Ecto neural progenitor cell (in vitro differentiated cells): ENCODE data around the gene PFN3.
"Not testable (repeated sequence)": the region's sequence is repeated elsewhere in the genome, so short reads cannot be mapped to it uniquely, and the experiment has no call there.

Source experiments
- DNase-seq: peaks from one replicate; pipeline ENCODE4 v3.0.0-alpha.2; 2018; ENCODE audit warnings: low spot score

Gene PFN3

DNA sequence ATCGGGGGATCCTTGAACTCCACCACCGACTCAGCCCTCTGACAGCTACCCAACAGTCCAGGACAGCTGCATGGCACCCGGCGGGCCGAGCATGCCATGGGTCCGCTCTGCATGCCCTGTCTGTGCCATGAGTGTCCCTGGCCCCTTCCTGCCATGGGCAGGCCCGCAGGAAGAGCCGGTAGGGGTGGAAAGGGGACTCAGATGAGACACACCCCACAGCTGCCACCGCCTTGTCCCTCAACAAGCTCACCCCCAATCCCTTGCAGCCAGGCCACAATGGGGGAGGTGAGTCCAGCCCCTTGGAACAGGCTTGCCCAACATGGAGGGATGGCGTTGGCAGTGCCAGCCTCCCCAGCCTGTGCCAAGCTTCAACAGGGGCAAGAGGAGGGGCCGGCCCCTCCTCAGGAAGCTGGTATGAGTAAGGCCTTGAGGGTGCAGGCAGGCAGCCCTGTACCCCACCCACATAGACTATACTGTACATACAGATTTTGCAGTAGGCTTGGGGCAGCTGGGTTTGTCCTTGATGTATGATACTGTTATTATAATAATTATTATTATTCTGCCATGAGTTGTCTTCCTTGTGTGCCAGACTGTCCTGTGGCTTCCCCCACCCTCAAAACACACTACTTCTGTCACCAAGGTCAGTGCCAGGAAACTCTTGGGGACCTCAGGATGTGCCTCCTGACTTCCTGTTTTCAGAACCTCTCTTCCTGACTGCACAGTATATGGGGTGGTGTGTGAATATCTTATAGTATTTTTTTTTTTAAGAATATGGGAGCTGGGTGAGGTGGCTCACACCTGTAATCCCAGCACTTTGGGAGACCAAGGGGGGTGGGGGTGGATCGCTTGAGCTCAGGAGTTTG lies 28.2 kb downstream of the PFN3 start:
- no peak for DNase-seq

DNA sequence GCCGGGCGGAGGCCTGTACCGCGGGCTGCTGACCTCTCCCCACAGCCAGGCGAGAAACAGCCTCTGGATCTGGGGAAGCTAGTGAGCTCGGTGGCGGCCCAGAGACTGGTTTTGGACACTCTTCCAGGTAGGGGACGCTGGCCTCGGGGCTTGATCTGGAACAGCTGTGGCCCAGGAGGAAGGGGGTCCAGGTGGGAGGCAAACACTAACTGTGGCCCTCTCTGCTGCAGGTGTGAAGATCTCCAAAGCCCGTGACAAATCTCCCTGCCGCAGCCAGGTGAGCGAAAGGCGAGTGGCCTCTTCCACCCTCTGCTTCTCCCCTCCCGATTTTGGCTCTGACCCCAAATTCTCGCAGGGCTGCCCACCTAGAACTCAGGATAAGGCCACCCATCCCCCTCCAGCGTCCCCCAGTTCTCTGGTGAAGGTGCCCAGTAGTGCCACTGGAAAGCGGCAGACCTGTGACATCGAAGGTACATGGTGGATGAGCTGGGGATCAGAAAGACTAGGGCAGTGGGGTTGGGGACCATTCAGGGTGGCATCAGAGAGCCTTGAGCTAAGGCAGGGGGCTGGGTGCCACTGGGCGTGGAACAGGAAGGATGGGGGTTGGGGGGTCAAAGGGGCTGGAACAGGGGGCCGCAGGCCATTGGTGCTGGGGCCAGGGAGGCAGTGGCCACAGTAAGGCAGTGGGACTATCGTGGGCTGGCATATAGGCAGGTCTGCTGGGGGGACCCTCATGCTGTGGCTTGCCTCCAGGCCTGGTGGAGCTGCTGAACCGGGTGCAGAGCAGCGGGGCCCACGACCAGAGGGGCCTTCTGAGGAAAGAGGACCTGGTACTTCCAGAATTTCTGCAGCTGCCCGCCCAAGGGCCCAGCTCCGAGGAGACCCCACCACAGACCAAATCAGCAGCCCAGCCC lies 29.1 kb downstream of the PFN3 start:
- no peak for DNase-seq

GRCh38 chr5:177370488-177371119 lies 29.9 kb downstream of the PFN3 start:
- DNase-seq = peak; percentile 98

DNA sequence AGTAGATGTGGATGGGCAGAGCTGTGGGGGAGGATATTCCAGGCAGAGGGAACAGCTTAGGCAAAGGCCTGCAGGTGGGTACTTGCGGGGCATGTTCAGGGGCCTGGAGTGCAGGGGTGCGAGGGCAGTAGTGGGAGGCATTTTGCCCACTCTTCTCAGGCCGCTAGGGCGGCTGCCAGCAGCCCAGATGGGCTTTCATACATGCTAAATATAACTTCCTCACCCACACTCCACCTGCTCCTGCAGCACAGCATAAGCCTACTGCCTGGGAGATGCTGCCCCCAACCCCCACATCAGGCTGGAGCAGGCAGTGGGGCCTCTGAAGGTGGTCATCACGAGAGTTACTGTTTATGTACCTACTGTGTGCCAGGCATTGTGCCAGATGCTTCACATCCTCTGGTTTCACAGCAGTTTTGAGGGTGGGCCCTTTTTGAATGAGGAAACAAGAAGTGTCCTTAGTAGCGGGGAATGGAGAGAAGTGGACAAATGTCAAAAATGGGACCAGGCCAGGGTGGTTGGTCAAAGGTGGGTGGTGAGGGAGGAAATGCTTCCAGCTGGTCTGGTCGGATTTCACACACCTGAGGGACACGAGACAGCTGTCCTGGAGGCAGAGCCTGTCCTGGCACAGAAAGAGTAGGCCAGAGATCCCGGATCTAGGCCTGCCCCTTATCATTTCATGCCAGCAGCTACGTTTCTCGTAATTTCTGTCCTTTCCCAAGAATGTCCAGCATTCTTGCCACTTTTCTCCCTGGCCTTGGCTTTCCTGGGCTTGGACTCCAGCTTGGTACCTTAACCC lies 30.6 kb downstream of the PFN3 start:
- DNase-seq = no peak

DNA sequence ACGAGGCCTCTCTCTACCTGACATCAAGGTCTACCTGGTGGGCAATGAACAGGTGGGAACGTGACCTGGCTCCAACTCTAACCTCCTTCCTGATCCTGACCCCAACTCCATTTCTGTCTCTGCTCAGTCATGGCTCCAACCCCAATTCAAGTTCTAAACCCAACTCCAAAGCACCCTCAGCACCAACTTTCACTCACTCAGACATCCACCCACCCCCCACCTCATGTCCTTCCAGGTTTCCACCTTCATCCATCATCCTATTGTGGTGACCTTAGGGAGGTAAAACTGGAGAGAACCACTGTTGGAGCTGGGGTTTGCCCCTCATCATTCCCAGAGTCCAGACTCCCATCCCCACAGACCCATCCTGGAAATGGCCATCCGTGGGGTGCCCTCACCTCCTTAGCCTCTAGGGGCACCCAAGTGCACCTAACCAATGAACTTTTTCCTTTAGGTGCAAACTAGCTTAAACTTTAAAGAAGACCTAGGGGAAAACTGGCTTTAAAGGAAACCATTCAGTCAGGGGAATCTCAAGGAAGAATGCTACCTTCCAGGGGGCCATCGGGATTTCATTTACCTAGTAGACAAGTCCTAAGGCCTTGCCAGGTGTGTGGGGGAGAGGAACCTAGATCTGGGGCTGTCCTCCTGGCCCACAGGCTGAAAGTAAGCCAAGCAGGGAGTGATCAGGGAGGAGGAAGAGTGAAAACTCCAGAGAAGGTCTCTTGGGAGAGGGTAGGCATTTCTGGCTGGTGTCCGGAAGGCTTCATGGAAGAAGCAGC lies 31.4 kb downstream of the PFN3 start:
- DNase-seq = no peak

DNA sequence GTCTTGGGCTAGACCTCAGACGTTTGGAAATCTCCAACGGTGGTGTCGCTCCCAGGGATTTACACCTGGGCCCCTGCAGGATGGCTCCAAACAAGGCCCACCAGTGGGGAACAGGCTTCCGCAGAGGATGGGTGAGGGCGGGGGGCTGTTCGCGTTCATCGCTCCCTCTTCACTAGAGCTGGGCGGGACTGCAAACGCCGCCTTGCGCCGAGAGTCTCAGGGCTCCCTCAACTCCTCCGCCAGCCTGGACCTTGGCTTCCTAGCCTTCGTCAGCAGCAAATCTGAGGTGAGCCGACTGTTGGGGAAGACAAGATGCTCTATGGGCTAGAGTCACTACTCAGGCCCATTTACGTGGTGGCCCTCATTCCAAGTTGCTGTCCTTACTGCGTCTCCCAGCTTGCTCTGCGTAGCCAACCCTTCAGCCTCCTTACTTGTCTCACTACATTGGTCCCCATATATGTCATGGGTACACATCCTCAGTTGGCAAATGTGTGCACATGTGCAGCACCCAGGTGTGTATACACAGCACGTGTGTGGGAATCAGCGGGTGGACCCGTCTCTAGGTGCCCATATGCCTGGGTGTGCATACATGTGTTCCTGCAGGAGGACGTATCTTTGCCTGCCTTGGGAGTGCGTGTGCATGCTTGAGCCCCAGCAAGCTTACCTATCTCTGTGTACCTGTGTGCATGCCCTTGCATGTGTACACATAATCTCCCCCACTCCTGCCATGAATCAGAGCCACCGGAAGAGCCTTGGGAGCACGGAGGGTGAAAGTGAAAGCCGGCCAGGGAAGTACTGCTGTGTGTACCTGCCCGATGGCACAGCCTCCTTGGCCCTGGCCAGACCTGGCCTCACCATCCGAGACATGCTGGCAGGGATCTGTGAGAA lies 32.2 kb downstream of the PFN3 start:
- no peak for DNase-seq

- no peak for DNase-seq
Observed at GRCh38 chr5:177367323-177367848, 33.1 kb downstream of the PFN3 start.

- DNase-seq = peak; percentile 94
Observed at GRCh38 chr5:177366528-177367322, 33.7 kb downstream of the PFN3 start.

- DNase-seq = no peak
Observed at GRCh38 chr5:177365845-177366527, 34.5 kb downstream of the PFN3 start.

- DNase-seq = no peak
Observed at GRCh38 chr5:177364159-177364962, 36.1 kb downstream of the PFN3 start.

DNA sequence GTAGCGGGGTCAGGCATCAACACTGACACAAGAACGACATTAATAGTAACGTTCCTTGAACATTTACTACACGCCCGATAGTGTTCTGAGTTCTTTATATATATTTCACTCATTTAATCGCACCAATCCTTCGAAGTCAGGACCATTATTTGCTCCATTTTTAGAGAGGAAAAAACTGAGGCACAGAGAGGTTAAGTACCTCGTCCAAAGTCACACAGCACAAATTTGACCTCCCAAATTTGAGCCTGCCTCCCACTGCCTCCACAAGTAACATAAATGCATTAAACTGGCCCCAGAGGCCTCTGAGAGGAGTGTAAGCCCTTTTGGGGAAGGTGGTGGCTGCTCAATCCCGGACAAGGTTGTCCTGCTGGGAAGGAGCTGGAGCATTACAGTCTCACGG lies 36.9 kb downstream of the PFN3 start:
- DNase-seq = no peak

DNA sequence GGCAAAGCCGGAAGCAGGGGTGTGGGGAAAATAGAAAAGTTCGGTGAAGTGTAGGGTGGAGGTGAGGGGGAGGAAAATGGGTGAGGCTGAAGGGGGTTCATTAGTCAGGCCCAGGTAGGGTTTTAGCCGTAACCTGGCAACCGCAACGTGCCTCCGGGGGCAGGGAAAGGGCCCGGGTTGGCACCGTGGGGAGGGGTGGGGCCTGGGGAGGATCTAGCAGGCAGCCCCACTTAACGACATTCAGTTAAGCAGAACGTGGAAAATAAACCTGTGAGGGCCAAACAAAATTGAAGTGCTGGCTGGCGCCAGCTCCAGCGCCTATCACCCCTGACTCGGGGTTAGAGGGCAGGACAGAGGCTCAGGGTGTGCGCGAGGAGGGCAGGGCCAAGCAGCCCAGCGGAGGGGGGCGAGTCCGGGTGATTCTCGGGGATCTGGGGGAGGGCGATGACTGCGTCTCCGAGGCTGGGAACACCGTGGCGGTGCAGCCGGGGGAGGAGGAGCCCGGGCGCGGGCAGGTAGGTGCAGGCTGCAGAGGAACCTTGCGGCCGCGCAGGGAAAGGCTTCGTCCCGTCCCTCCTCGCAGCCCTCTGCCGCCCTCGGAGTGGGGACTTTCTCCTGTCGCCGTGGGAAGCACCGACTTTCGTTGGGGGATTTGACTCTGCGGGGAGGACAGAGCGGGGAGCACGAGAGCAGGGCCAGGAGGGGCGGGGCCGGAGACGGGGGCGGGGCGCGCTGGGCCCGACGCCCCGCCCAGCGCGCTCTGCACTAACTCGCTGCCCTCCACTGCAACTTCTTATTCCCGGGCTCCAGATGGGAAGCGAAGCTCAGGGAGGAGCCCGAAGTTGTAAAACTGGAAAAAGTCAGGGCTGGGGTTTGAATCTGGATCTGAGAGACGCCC lies 37.6 kb downstream of the PFN3 start:
- DNase-seq = peak; percentile 82

DNA sequence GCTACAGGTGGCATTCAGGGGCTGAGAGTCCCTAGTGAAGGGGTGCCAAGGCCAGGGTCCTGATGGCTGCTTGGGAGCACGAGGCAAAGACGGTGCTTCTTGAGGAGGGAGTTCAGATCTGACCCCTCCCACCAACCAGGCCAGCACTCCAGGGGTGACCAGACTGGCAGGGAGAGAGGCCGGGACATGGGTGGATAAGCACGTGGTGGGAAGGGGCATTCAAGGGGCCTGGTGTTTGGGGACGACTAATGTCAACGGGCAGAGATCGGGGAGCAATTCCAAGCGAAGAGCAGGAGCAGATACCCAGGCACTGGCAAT lies 38.2 kb downstream of the PFN3 start:
- no peak for DNase-seq

DNA sequence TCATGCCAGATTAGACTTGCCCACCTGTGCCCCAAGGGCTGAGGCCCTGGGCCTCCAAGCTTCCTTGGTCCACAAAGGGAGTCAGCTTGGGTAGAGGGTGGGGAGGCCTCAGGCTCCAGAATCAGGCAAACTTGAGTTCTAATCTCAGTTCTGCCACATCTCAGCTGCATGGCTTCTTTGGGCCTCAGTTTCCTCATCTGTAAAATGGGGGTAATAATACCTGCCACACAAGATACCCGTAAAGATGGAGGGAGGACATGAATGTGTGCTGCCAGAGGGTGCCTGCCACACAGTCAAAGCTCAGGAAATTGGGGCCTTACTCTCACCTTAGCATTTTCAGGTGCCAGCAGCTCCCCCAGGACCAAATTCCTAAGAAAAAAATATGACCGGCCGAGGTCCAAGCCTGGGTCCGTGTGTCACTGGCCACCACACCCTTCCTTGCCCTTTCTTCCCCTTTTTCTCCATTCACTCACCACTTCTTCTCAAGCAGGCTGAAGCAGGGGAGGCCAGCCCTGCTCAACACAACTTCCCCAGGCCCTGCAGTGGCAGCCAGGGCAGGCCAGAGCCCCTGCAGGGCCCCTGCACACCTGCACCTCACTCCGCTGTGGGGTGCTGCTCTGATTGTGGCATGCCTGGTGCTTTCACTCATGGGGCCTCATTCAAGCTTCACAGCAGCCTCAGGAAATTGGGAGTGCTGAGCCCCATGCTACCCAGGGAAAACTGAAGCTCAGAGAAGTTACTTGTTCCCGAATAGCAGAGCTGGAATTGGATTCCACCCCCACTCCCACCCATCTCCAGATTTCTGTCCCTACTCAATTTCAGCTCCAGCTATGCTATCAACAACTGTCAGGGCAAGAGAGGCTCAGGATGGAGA lies 38.8 kb downstream of the PFN3 start:
- no peak for DNase-seq

DNA sequence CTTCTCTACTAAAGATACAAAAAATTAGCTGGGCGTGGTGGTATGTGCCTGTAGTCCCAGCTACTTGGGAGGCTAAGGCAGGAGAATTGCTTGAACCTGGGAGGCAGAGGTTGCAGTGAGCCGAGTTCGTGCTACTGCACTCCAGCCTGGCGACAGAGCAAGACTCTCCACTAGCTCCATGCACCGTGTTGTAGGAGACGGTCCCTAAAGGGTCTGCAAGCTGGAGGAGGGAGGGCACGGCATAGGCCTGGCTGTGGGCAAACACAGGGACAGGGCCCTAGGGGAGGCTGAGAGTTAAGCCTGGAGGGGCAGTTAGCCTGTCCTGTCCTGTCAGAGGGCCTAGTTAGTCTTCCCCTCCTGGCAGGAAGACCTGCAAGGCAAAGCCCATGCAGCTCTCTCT lies 39.7 kb downstream of the PFN3 start:
- not testable (repeated sequence) for DNase-seq
